HFF-Myc (cell line): ENCODE results near the gene TBXAS1.

Source experiments
- DNase-seq: peaks from one replicate; pipeline ENCODE4 v3.0.0-alpha.2; 2011; ENCODE audit warnings: low read depth; ENCODE audit errors: extremely low read depth
- H3K4me3 ChIP-seq: replicated peaks from 2 replicates; pipeline ENCODE4 v1.5.1; 2011; ENCODE audit warnings: low read depth, mild to moderate bottlenecking, control low read depth, low read length
- TF ChIP-seq, protein P1 (sequence below): IDR thresholded peaks from 2 replicates; pipeline ENCODE4 v1.5.1; 2012; ENCODE audit warnings: mild to moderate bottlenecking, low read depth, low read length, control low read depth; ENCODE audit errors: missing control alignments

Gene TBXAS1

DNA sequence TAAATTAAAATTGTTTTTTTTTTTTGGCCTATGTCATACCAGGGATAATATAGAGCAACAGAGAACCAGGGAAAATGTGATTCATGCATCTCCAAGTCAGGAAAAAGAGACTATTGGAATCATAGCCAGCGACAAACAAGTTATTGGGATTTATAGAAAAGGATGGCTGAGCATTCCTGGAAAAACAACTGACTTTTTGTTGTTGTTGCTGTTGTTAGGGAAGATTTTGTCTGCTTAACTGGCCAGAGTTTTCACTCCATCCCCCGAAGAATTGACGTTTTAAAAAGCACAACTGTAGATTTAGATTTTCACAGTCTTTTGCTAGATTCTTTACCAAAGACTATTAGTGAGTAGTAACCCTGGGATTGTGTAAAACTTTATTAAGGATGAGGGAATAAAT is 112.4 kb downstream of the TBXAS1 start:
- TF ChIP-seq, protein P1, sequence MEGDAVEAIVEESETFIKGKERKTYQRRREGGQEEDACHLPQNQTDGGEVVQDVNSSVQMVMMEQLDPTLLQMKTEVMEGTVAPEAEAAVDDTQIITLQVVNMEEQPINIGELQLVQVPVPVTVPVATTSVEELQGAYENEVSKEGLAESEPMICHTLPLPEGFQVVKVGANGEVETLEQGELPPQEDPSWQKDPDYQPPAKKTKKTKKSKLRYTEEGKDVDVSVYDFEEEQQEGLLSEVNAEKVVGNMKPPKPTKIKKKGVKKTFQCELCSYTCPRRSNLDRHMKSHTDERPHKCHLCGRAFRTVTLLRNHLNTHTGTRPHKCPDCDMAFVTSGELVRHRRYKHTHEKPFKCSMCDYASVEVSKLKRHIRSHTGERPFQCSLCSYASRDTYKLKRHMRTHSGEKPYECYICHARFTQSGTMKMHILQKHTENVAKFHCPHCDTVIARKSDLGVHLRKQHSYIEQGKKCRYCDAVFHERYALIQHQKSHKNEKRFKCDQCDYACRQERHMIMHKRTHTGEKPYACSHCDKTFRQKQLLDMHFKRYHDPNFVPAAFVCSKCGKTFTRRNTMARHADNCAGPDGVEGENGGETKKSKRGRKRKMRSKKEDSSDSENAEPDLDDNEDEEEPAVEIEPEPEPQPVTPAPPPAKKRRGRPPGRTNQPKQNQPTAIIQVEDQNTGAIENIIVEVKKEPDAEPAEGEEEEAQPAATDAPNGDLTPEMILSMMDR, result no peak
- H3K4me3 ChIP-seq, result no peak overlapping the region
- DNase-seq, result no peak

DNA sequence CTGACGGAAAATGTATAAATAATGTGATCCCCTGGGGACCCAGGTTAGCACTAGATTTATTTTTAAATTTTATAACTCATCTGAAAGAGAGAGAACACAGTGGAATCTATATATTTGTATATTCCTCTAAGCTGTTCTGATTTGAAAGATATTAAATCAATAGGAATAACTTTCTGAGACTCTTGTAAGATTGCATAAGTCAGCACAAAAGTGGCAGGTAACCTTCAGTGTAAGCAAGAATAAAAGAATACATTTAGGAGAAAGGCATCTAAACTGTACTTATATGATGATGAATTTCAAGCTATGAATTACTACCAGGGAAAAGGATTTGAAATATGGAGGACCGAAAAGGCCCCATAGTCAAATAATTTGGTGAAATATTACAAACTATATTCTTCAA is 112.8 kb downstream of the TBXAS1 start:
- TF ChIP-seq, protein P1, result no peak
- DNase-seq, result no peak
- no peak overlapping the region for H3K4me3 ChIP-seq

DNA sequence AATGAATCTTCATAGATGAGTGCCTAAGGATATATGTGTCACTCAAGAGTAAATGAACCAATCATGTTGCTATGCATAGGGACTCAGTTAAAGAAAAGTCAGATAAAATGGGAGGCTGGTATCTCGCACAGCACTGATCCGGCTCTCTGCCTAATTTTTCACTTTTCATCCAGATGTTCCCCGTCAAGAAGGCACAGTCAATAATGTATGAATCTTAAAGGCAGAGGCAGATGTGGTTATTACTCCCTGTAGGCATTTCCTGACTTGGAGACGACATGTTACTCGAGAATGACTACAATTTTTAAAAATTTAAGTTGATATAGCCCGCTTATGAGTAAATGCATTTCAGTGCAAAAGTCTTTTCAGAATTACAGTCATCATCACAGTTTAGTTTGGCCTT is 113.6 kb downstream of the TBXAS1 start:
- DNase-seq, result no peak
- H3K4me3 ChIP-seq, result no peak overlapping the region
- TF ChIP-seq, protein P1, result no peak

DNA sequence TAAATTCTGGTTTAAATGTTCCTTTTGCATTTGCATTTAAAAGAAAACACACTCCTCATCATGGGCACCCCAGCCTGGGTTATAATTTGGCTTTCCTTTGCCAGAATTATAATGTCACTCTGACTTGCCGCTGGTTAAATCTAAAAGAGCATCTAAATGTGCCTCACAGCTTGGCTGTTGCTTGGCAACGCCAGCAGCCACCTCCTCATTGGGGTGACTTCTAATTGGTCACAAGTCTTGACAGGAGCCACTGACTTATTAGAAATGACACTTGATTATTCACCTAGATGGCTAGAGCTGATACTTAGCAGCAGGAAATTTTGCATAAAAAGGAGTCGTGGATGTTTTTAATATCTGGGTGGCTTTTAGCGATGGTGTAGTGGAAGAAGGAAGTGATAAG is 114.3 kb downstream of the TBXAS1 start:
- DNase-seq, result no peak
- TF ChIP-seq, protein P1, result no peak
- H3K4me3 ChIP-seq, result no peak overlapping the region

DNA sequence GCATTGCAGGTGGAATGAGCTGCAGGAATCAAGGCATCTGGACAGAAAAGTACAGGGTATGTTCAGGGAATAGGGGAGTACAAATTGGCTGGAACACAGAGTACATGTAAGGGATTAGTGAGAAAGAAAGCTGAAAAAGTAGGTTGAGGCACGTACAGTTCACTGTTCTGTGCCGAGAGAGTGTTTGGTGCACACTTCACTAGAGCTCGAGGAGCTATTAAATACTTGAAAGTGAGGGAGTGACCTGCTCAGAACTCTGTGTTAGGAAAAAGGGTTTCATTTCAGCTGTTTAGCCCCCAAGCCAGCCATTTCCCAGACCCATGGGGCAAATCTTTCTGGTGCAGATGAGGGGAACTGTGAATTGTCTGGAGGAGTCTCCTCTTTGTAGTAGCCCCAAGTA is 115.2 kb downstream of the TBXAS1 start:
- TF ChIP-seq, protein P1, result no peak
- H3K4me3 ChIP-seq, result no peak overlapping the region
- no peak for DNase-seq

DNA sequence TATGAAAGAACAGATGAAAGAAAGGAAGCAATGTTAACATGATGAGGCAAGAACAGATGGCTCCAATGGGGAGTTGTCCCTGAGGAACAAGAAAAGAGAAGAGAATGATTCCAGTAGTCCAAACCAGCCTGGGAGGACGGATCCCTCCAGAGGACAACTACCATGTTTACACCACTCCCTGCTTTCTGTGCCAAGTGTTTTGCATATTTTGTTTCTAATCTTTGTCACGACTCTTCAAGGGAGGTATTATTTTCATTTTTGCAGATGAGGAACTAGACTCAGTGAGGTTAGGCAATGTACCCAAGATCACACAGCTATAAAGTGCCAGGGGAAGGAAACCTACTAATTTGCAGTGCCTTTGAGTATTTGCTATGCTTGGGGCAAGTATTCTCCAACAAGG is 117.5 kb downstream of the TBXAS1 start:
- TF ChIP-seq, protein P1, result no peak
- no peak for DNase-seq
- no peak overlapping the region for H3K4me3 ChIP-seq

DNA sequence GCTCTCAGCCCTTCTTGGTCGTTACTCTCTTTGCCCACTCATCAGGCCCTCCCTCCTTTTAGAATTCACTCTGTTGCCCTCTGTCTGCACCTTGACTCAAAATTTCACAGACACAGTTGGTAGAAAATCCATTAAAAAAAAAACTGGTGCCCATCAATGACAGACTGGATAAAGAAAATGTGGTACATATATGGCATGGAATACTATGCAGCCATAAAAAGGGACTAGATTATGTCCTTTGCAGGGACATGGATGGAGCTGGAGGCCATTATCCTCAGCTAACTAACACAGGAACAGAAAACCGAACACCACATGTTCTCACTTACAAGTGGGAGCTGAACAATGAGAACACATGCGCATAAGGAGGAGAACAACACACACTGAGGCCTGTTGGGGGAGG is 118.0 kb downstream of the TBXAS1 start:
- TF ChIP-seq, protein P1, result no peak
- DNase-seq, result no peak

More for the DNA sequence above, 118.0 kb downstream of the TBXAS1 start:
- H3K4me3 ChIP-seq, result no peak overlapping the region
